VCaP (cell line): ENCODE data around the gene SHPK.

Source experiments
- H3K27ac ChIP-seq: fragments of 450-650 bp; 2 replicates; pipeline ENCODE4 v1.5.1; 2017
- CTCF ChIP-seq: fragments of 450-650 bp; conservative IDR thresholded peaks from 2 replicates; pipeline ENCODE4 v1.5.1; 2017; ENCODE audit warnings: mild to moderate bottlenecking, moderate library complexity

The SHPK gene

GRCh38 chr17:3658784-3659449 is 22.9 kb upstream of the SHPK start:
- H3K27ac ChIP-seq: no peak overlapping the region
- TF ChIP-seq CTCF: no peak

- TF ChIP-seq CTCF: no peak
- H3K27ac ChIP-seq: no peak overlapping the region
Measured at GRCh38 chr17:3657874-3658783, 22.1 kb upstream of the SHPK start.

DNA sequence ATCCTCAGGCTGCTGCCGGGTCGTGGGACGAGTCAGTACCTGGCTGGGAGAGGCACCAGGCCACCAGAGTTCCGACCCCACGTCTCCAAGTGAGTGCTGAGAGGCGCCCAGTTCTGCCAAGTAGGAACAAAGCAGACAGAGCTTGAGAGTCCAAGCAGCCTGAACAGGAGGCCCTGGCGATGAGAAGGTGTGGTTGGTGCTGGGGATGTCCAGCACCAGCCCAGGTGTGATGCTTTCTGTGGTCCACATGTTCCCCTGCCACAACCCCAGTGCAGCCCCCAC is 21.5 kb upstream of the SHPK start:
- TF ChIP-seq CTCF: no peak
- no peak overlapping the region for H3K27ac ChIP-seq

GRCh38 chr17:3656755-3657587 is 20.9 kb upstream of the SHPK start:
- TF ChIP-seq CTCF: no peak
- no peak overlapping the region for H3K27ac ChIP-seq

GRCh38 chr17:3656353-3656752 is 20.3 kb upstream of the SHPK start:
- no peak overlapping the region for H3K27ac ChIP-seq
- no peak for TF ChIP-seq CTCF

DNA sequence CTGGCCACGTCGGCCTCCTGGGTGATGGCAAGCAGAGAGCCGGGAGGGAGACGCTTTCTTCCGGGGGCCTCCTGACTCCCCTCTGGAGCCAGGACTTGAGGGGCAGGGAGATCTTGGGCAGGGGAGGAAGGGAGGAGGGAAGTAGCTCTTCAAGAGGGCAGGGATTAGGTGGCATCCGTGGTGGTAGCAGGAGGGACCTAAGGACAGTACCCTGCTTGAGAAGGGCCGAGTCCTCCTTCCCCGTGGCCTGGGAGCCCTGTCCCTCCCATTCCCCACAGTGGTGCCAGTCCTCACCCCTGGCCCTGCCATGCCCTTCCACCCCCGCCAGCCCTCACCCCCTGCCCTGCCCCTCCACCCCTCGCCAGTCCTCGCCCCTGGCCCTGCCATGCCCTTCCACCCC is 19.7 kb upstream of the SHPK start:
- no peak overlapping the region for H3K27ac ChIP-seq
- TF ChIP-seq CTCF: no peak
